CD8-positive, alpha-beta memory T cell (primary cell): ENCODE measurements around the gene PRKG1. TPM values are rescaled to one million over a fixed set of nuclear protein-coding genes. Genes with fewer than 3 reads are reported as not detected.

ENCODE experiments used
- CTCF ChIA-PET: fragments of 350-600 bp; sonication (Branson Sonifier 250); formaldehyde crosslinking; loops from one replicate; lab custom pipeline; 2021; ENCODE audit warnings: antibody characterized with exemption; lab: Charles Lee
- POLR2A ChIA-PET: fragments of 350-600 bp; sonication (Branson Sonifier 250); formaldehyde crosslinking; loops from one replicate; lab custom pipeline; 2021; ENCODE audit warnings: antibody characterized with exemption; lab: Charles Lee
- DNase-seq, 5 donors: peaks; one replicate each; pipeline versions ENCODE4 v3.0.0 to v3.0.0-alpha.2; 2020 to 2022; ENCODE audit warnings: mixed read lengths in 1 of 5
- H3K27ac ChIP-seq: one replicate; pipeline ENCODE4 v1.7.0; 2013; ENCODE audit warnings: low read depth, mild to moderate bottlenecking, low read length, moderate library complexity
- H3K27me3 ChIP-seq: 2 replicates; pipeline ENCODE4 v1.7.0; 2013; ENCODE audit warnings: low read length, mild to moderate bottlenecking; ENCODE audit not compliant: insufficient read depth, poor library complexity, severe bottlenecking
- H3K36me3 ChIP-seq: 2 replicates; pipeline ENCODE4 v1.7.0; 2013; ENCODE audit warnings: mild to moderate bottlenecking, low read length, moderate library complexity; ENCODE audit not compliant: insufficient read depth
- H3K4me1 ChIP-seq: 2 replicates; pipeline ENCODE4 v1.7.0; 2013; ENCODE audit warnings: mild to moderate bottlenecking, low read length, moderate library complexity; ENCODE audit not compliant: insufficient read depth
- H3K4me3 ChIP-seq: 2 replicates; pipeline ENCODE4 v1.7.0; 2013; ENCODE audit warnings: mild to moderate bottlenecking, low read length
- H3K9me3 ChIP-seq: 2 replicates; pipeline ENCODE4 v1.7.0; 2013; ENCODE audit warnings: mild to moderate bottlenecking, low read length
- H3K27ac Mint-ChIP-seq, 8 donors: one replicate each; pipeline ENCODE4 v1.8.0; 2020 to 2021; ENCODE audit warnings: mixed read lengths in 8 of 8, mild to moderate bottlenecking in 6 of 8, inconsistent platforms in 3 of 8, moderate library complexity in 3 of 8
- H3K27me3 Mint-ChIP-seq, 2 donors: one replicate each; pipeline ENCODE4 v1.8.0; 2020 to 2021; ENCODE audit warnings: mixed read lengths in 2 of 2, mild to moderate bottlenecking in 1 of 2, moderate library complexity in 1 of 2
- H3K36me3 Mint-ChIP-seq, 3 donors: one replicate each; pipeline ENCODE4 v1.8.0; 2020 to 2021; ENCODE audit warnings: mixed read lengths in 3 of 3, inconsistent platforms in 1 of 3, mild to moderate bottlenecking in 1 of 3
- H3K4me1 Mint-ChIP-seq, 3 donors: one replicate each; pipeline ENCODE4 v1.8.0; 2020 to 2021; ENCODE audit warnings: mixed read lengths in 3 of 3, inconsistent platforms in 1 of 3, mild to moderate bottlenecking in 1 of 3
- H3K4me3 Mint-ChIP-seq, 7 donors: one replicate each; pipeline ENCODE4 v1.8.0; 2020 to 2021; ENCODE audit warnings: mixed read lengths in 7 of 7, mild to moderate bottlenecking in 6 of 7, moderate library complexity in 4 of 7, inconsistent platforms in 2 of 7
- H3K9me3 Mint-ChIP-seq, 5 donors: one replicate each; pipeline ENCODE4 v1.8.0; 2020 to 2022; ENCODE audit warnings: mixed read lengths in 5 of 5, mild to moderate bottlenecking in 3 of 5, moderate library complexity in 2 of 5, inconsistent platforms in 1 of 5
- polyA plus RNA-seq: library from polyadenylated mRNA; unstranded; fragments of 300-500 nt; fragmentation: Illumina TruSeq; gene quantifications from one replicate; pipeline ENCODE4 v1.2.3, GENCODE V29; 2021
- total RNA-seq, 2 experiments: library from RNA; stranded (reverse); gene quantifications; one replicate each; pipeline ENCODE4 v1.2.3, GENCODE V29; 2021

PRKG1 gene
- total and polyA plus RNA-seq, 3 experiments from 2014 or later: not detected

GRCh38 chr10:51423121-51423452 lies 348.8 kb downstream of the PRKG1 start:
- CTCF ChIA-PET: no interaction called here
- POLR2A ChIA-PET: no interaction called here
- peaks cover 0 to 2% of the 10 kb centered on the region in 2 donors for H3K27me3 Mint-ChIP-seq

GRCh38 chr10:51425431-51425830 lies 351.1 kb downstream of the PRKG1 start:
- Mint-ChIP-seq H3K4me1 (peaks cover 2 to 5% (median 5%) of the 10 kb centered on the region in 3 donors), H3K27me3 (peaks cover 0 to 2% of the 10 kb centered on the region in 2 donors), H3K27ac (no peak overlapping the region), H3K9me3 (no peaks in the 10 kb centered on the region), H3K36me3 (no peaks in the 10 kb centered on the region), H3K4me3 (no peak overlapping the region)
- H3K9me3 ChIP-seq: no peaks in the 10 kb centered on the region
- no peak for DNase-seq
- no peaks in the 10 kb centered on the region for H3K27me3 ChIP-seq
- ChIA-PET CTCF (no interaction called here), POLR2A (no interaction called here)
- no peaks in the 10 kb centered on the region for H3K4me1 ChIP-seq
- H3K4me3 ChIP-seq: no peak overlapping the region
- no peak overlapping the region for H3K27ac ChIP-seq
- no peaks in the 10 kb centered on the region for H3K36me3 ChIP-seq

More at GRCh38 chr10:51423121-51423452, 348.8 kb downstream of the PRKG1 start:
- Histone ChIP-seq H3K9me3 (no peaks in the 10 kb centered on the region), H3K36me3 (no peaks in the 10 kb centered on the region), H3K4me3 (no peak overlapping the region), H3K27me3 (no peaks in the 10 kb centered on the region), H3K27ac (no peak overlapping the region), H3K4me1 (no peaks in the 10 kb centered on the region)
- no peak overlapping the region for H3K27ac Mint-ChIP-seq
- peaks cover 0 to 2% (median 0%) of the 10 kb centered on the region in 5 donors for H3K9me3 Mint-ChIP-seq
- H3K36me3 Mint-ChIP-seq: no peaks in the 10 kb centered on the region
- H3K4me3 Mint-ChIP-seq: no peak overlapping the region
- H3K4me1 Mint-ChIP-seq: peaks cover 2 to 5% (median 5%) of the 10 kb centered on the region in 3 donors
- no peak for DNase-seq

- ChIA-PET CTCF (interaction anchor here (1.8 kb wide), 1 partner anchor 9 kb away, joined by 7 read pairs; no protein-coding TSS in a partner anchor), POLR2A (no interaction called here)
- Histone ChIP-seq H3K4me3 (no peak overlapping the region), H3K27me3 (no peaks in the 10 kb centered on the region), H3K36me3 (no peaks in the 10 kb centered on the region), H3K9me3 (no peaks in the 10 kb centered on the region), H3K27ac (no peak overlapping the region), H3K4me1 (no peaks in the 10 kb centered on the region)
- Mint-ChIP-seq H3K4me1 (peaks cover 0 to under 1% (median 0%) of the 10 kb centered on the region in 3 donors), H3K27me3 (peaks cover 0 to 4% of the 10 kb centered on the region in 2 donors), H3K9me3 (no peaks in the 10 kb centered on the region), H3K4me3 (no peak overlapping the region), H3K36me3 (no peaks in the 10 kb centered on the region), H3K27ac (no peak overlapping the region)
- DNase-seq: no peak
Measured at GRCh38 chr10:51427758-51428157, 353.5 kb downstream of the PRKG1 start.

DNA sequence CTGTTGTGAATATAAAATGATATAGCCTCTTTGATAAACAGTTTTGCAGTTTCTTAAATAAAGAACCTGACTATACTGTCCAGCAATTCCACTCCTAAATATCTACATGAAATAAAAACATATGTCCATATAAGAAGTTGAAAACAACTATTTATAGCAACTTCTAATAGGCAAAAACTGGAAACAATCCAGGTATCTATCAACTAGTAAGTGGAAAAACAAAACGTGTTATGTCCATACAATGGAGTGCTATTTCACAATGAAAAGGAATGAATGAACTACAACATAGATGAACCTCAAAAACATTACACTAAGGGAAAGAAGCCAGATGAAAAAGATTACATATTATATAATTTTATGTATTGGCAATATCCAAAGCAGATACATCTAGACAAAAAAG lies 356.2 kb downstream of the PRKG1 start:
- no peaks in the 10 kb centered on the region for H3K4me1 Mint-ChIP-seq
- DNase-seq: no peak
- CTCF ChIA-PET: no interaction called here

GRCh38 chr10:51433949-51434475 lies 359.7 kb downstream of the PRKG1 start:
- Mint-ChIP-seq H3K27ac (peak overlapping the region in 2 of 8 donors; percentile 17 to 36), H3K4me3 (no peak overlapping the region), H3K27me3 (peaks cover 0 to 2% of the 10 kb centered on the region in 2 donors), H3K36me3 (no peaks in the 10 kb centered on the region), H3K9me3 (no peaks in the 10 kb centered on the region), H3K4me1 (no peaks in the 10 kb centered on the region)
- no peaks in the 10 kb centered on the region for H3K9me3 ChIP-seq
- H3K36me3 ChIP-seq: no peaks in the 10 kb centered on the region
- no peak overlapping the region for H3K4me3 ChIP-seq
- no peak for DNase-seq
- H3K27ac ChIP-seq: no peak overlapping the region
- ChIA-PET CTCF (no interaction called here), POLR2A (no interaction called here)
- H3K4me1 ChIP-seq: no peaks in the 10 kb centered on the region
- H3K27me3 ChIP-seq: no peaks in the 10 kb centered on the region

More for the DNA sequence above, 356.2 kb downstream of the PRKG1 start:
- POLR2A ChIA-PET: no interaction called here
- Histone ChIP-seq H3K9me3 (no peaks in the 10 kb centered on the region), H3K4me1 (no peaks in the 10 kb centered on the region), H3K36me3 (no peaks in the 10 kb centered on the region), H3K27me3 (no peaks in the 10 kb centered on the region), H3K27ac (no peak overlapping the region), H3K4me3 (no peak overlapping the region)
- Mint-ChIP-seq H3K27ac (no peak overlapping the region), H3K9me3 (no peaks in the 10 kb centered on the region), H3K27me3 (peaks cover 0 to 4% of the 10 kb centered on the region in 2 donors), H3K36me3 (no peaks in the 10 kb centered on the region), H3K4me3 (no peak overlapping the region)

DNA sequence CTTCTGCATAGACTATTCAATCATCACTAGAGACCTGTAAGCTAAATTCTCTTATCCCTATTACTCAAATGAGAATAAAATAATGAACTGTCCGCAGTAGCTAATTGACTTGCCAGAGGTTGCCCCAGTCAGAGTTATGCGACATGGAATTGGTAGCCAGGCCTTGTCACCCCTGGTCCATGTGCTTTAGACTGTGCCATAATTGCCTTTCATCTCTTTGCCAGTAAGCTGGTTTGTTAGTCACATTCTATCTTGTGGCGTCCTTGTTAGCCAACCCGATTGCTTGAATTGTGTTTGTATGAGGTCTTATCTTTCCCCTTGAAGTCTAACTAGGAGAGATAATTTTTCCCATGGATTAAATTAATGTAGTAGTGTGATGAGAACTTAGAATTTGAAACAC lies 362.5 kb downstream of the PRKG1 start:
- no peak overlapping the region for H3K4me3 Mint-ChIP-seq
- no peaks in the 10 kb centered on the region for H3K36me3 Mint-ChIP-seq
- Histone ChIP-seq H3K36me3 (no peaks in the 10 kb centered on the region), H3K4me3 (no peak overlapping the region), H3K9me3 (no peaks in the 10 kb centered on the region), H3K4me1 (no peaks in the 10 kb centered on the region), H3K27me3 (no peaks in the 10 kb centered on the region), H3K27ac (no peak overlapping the region)
- H3K27ac Mint-ChIP-seq: no peak overlapping the region
- peaks cover 0 to 4% (median 0%) of the 10 kb centered on the region in 5 donors for H3K9me3 Mint-ChIP-seq
- ChIA-PET POLR2A (no interaction called here), CTCF (no interaction called here)
- no peak for DNase-seq
- H3K27me3 Mint-ChIP-seq: peaks cover 0 to 2% of the 10 kb centered on the region in 2 donors
- no peaks in the 10 kb centered on the region for H3K4me1 Mint-ChIP-seq

DNA sequence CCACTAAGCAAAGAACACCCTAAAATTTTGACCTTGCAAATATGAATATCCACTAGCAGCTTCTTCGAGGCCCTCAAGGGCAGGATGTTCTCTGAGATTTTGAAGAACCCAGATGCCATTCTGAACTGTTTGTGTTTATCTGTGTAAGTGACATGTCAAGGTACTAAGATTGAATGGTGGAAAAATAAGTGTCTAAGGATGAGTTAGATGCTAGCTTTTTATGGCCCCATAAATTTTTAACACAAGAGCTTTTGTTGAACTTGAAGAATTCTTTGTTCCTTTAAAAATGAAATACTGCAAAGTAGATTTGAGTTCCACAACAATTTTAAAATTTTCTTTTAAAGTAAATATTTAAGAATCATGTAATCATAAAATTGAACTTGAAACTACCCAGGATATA lies 365.4 kb downstream of the PRKG1 start:
- Histone ChIP-seq H3K4me3 (no peak overlapping the region), H3K27ac (no peak overlapping the region), H3K36me3 (no peaks in the 10 kb centered on the region), H3K4me1 (no peaks in the 10 kb centered on the region), H3K27me3 (no peaks in the 10 kb centered on the region), H3K9me3 (no peaks in the 10 kb centered on the region)
- ChIA-PET CTCF (no interaction called here), POLR2A (no interaction called here)
- Mint-ChIP-seq H3K36me3 (no peaks in the 10 kb centered on the region), H3K27me3 (no peaks in the 10 kb centered on the region), H3K27ac (no peak overlapping the region), H3K9me3 (peaks cover 0 to 4% (median 0%) of the 10 kb centered on the region in 5 donors), H3K4me1 (no peaks in the 10 kb centered on the region), H3K4me3 (no peak overlapping the region)
- no peak for DNase-seq

DNA sequence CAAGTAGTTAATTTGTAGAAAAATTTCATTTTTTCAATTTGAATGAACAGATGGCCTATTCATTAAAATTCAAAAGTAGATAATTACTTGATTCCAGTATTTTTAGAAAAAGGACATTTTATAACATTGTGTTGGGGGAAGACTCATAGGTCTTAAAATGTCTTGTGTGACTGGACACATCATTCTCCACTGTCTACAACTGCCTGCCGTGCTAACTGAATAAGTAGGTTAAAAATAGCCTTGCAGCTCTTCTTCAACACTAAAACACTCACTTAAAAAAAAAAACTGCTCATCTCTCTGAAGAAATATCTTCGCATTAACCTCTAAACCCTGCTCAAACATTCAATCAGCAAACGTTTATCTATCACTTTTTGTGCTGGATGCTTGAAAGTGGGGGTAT lies 371.3 kb downstream of the PRKG1 start:
- H3K27ac ChIP-seq: no peak overlapping the region
- CTCF ChIA-PET: no interaction called here
- Mint-ChIP-seq H3K4me3 (no peak overlapping the region), H3K4me1 (no peaks in the 10 kb centered on the region), H3K9me3 (peaks cover 0 to 4% (median 0%) of the 10 kb centered on the region in 5 donors), H3K36me3 (no peaks in the 10 kb centered on the region), H3K27ac (no peak overlapping the region), H3K27me3 (no peaks in the 10 kb centered on the region)
- no peaks in the 10 kb centered on the region for H3K36me3 ChIP-seq
- H3K9me3 ChIP-seq: no peaks in the 10 kb centered on the region
- no peak overlapping the region for H3K4me3 ChIP-seq
- H3K4me1 ChIP-seq: no peaks in the 10 kb centered on the region
- no peak for DNase-seq
- POLR2A ChIA-PET: no interaction called here
- no peaks in the 10 kb centered on the region for H3K27me3 ChIP-seq
